Neural cell (in vitro differentiated cells): ENCODE data around the gene KRTAP1-4.

Source experiments
- POLR2AphosphoS5 ChIP-seq: IDR thresholded peaks from 2 replicates; pipeline ENCODE4 v1.6.1; 2012
- RAD21 ChIP-seq: fragments of 450-650 bp; conservative IDR thresholded peaks from 2 replicates; pipeline ENCODE4 v1.6.1; 2014; ENCODE audit warnings: antibody characterized with exemption, mild to moderate bottlenecking, moderate library complexity
- SMC3 ChIP-seq: fragments of 450-650 bp; conservative IDR thresholded peaks from 2 replicates; pipeline ENCODE4 v1.6.1; 2014; ENCODE audit warnings: antibody characterized with exemption, mild to moderate bottlenecking, moderate library complexity; ENCODE audit not compliant: poor library complexity
- TAF1 ChIP-seq: IDR thresholded peaks from 2 replicates; pipeline ENCODE4 v1.6.1; 2012; ENCODE audit warnings: low read depth
- TF ChIP-seq, protein P1 (sequence below): fragments of 450-650 bp; IDR thresholded peaks from 2 replicates; pipeline ENCODE4 v1.5.1; 2014; ENCODE audit warnings: antibody characterized with exemption, mild to moderate bottlenecking, moderate library complexity; ENCODE audit not compliant: poor library complexity, severe bottlenecking

DNA sequence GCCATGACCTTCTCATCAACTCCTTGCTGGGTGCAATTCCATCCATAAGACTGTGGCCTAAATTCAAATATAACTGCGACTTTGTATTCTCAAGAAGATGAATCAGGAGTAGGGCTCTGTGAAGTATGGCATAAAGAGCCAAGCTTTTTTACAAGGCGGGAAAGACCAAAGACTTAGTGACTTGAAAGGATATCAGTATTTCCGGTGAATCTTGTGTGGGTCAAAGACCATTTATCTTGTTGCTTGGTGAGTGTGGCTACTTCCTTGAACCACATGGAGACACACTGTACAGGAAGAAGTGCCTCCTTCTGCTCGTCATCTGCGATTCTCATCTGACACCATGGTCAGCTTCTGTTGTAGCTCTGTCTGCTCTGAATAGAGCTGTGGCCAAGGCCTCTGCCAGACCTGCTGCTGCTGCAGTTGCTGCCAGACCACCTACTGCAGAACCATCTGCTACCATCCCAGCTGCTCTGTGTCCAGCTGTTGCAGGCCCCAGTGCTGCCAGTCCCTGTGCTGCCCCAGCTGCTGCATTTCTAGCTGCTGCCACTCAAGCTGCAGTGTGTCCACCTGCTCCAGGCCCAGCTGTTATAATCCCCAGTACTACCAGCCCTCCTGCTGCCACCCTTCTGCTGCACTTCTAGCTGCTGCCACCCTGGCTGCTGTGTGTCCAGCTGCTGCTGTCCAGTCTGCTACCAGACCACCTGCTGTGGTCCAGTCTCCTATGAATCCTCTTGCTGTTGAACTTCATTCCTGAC lies 41.8 kb upstream of the KRTAP1-4 start:
- no peak for TF ChIP-seq POLR2AphosphoS5
- TF ChIP-seq, protein P1, sequence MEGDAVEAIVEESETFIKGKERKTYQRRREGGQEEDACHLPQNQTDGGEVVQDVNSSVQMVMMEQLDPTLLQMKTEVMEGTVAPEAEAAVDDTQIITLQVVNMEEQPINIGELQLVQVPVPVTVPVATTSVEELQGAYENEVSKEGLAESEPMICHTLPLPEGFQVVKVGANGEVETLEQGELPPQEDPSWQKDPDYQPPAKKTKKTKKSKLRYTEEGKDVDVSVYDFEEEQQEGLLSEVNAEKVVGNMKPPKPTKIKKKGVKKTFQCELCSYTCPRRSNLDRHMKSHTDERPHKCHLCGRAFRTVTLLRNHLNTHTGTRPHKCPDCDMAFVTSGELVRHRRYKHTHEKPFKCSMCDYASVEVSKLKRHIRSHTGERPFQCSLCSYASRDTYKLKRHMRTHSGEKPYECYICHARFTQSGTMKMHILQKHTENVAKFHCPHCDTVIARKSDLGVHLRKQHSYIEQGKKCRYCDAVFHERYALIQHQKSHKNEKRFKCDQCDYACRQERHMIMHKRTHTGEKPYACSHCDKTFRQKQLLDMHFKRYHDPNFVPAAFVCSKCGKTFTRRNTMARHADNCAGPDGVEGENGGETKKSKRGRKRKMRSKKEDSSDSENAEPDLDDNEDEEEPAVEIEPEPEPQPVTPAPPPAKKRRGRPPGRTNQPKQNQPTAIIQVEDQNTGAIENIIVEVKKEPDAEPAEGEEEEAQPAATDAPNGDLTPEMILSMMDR: no peak
- TF ChIP-seq SMC3: no peak
- TF ChIP-seq RAD21: no peak
- no peak for TF ChIP-seq TAF1
